Right lobe of liver (tissue), 6 donors: ENCODE results near the gene RPTOR. TPM values are rescaled to one million over a fixed set of nuclear protein-coding genes. Genes with fewer than 3 reads are reported as not detected.
"Not testable (repeated sequence)": the region's sequence is repeated elsewhere in the genome, so short reads cannot be mapped to it uniquely, and the experiment has no call there.

Source experiments
- ATAC-seq, 4 donors: fragments of 200-7000 bp; cut with Tn5 transposase; one replicate each; pipeline ENCODE4 v1.9.1; 2020; ENCODE audit warnings: mild to moderate bottlenecking in 4 of 4, moderate library complexity in 4 of 4
- DNase-seq, 3 donors: peaks; one replicate each; pipeline ENCODE4 v3.0.0-alpha.2; 2020
- H3K27ac ChIP-seq, 3 donors: fragments of 200-600 bp; one replicate each; pipeline ENCODE4 v1.8.0; 2022
- H3K27me3 ChIP-seq, 2 donors: fragments of 200-600 bp; one replicate each; pipeline ENCODE4 v1.8.0; 2022
- H3K36me3 ChIP-seq, 4 donors: fragments of 200-600 bp; sonication (generic) in 1 of 4; one replicate each; pipeline versions ENCODE4 v1.5.1 to v1.8.0; 2017 to 2022; ENCODE audit warnings: control low read depth in 1 of 4
- H3K4me1 ChIP-seq, 4 donors: fragments of 200-600 bp; sonication (generic) in 1 of 4; one replicate each; pipeline versions ENCODE4 v1.5.1 to v1.8.0; 2017 to 2022; ENCODE audit warnings: control low read depth in 1 of 4
- H3K4me3 ChIP-seq, 3 donors: fragments of 200-600 bp; one replicate each; pipeline ENCODE4 v1.8.0; 2022
- H3K9me3 ChIP-seq, 4 donors: fragments of 200-600 bp; sonication (generic) in 1 of 4; one replicate each; pipeline versions ENCODE4 v1.5.1 to v1.8.0; 2017 to 2022; ENCODE audit warnings: control low read depth in 1 of 4
- POLR2A ChIP-seq: fragments of 450-650 bp; IDR thresholded peaks from one replicate; pipeline ENCODE4 v1.6.1; 2017; ENCODE audit warnings: antibody characterized with exemption, mild to moderate bottlenecking
- WGBS: methylation state at CpG from one replicate; pipeline ENCODE4 v1.1.6; 2018; ENCODE audit warnings: low coverage, low lambda C conversion rate; ENCODE audit not compliant: insufficient coverage; ENCODE audit errors: missing lambda C conversion rate; 5-methylcytosine and 5-hydroxymethylcytosine counted together
- intact Hi-C, 2 donors: fragments of 100-400 bp; cut with DNase I; formaldehyde crosslinking; loops; one replicate each; pipeline versions ENCODE4 v1.11.2 to v1.14.1; 2022
- total RNA-seq, 6 experiments: library from RNA; depleted of rRNA in 2 of 6; stranded (reverse); fragments of >200 nt in 2 of 6; fragmentation: NEBNext Ultra II Directional in 3 of 6; extraction: Animal tissue kit (Norgen Biotek cat#: 25700) in 3 of 6; gene quantifications; one replicate each; pipeline versions ENCODE4 v1.1.0 to v1.2.4, GENCODE V29; 2016 to 2023
- TF ChIP-seq, protein P1 (sequence below), 4 donors: fragments of 200-600 bp in 3 of 4; fragments of 450-650 bp in 1 of 4; IDR thresholded peaks; one replicate each; pipeline versions ENCODE4 v1.5.1 to v1.8.0; 2016 to 2022; ENCODE audit warnings: antibody characterized with exemption in 4 of 4, mild to moderate bottlenecking in 2 of 4
- donor health status: DM: no; HTN: yes; CAD: no.
- donor health status: DM: no; HTN: no; CAD: no.
- donor health status: DM: no; HTN: no; CAD: no.
- donor health status: DM: no; HTN: yes; CAD: no.
- donor health status: DM: no; HTN: yes; CAD: no.

RPTOR gene
- total RNA-seq, 6 experiments from 2014 or later = 13.1 to 24.0 (median 15.5) TPM

DNA sequence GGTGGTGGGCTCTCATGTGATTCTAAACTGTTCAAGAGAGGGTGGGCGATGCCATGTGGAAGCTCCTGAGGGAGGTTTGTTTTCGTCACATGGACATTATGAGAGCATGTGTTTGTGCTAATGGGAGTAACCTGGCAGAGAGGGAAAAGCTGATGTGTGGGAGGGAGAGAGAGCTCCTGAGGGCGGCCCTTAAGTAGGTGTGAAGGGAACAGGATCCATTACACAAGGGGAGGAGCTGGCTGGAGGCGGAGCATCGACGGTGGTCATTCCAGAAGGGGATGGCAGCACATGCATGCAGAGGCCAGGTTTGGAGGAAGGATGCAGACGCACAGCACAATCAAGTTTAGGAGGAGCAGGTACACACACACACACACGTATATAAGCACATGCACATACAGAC is 197.5 kb downstream of the RPTOR start:
- intact Hi-C loops = no loop called here

DNA sequence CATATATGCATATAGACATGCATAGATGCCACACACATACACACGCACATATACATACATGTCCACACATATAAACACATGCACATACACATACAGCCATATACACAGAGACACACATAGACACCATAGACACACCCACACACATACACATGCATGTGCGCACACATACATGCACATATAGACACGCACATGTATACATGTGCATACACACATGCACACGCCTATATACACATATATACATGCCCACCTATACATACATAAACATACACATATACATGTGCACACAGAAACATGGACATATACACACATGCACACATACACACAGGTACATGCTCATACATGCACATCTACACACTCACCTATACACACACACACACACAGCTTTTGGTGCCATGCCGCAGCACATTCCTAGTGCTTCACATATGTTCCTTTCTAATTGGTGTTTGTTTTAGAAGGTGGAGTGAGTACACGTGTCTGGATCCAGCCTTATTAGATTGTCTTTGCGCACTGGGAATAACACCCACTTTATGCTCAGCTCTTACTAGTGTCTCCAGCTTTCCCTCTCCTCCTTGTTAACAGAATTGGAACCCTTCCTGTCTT is 198.0 kb downstream of the RPTOR start:
- no peak for DNase-seq
- TF ChIP-seq, protein P1, sequence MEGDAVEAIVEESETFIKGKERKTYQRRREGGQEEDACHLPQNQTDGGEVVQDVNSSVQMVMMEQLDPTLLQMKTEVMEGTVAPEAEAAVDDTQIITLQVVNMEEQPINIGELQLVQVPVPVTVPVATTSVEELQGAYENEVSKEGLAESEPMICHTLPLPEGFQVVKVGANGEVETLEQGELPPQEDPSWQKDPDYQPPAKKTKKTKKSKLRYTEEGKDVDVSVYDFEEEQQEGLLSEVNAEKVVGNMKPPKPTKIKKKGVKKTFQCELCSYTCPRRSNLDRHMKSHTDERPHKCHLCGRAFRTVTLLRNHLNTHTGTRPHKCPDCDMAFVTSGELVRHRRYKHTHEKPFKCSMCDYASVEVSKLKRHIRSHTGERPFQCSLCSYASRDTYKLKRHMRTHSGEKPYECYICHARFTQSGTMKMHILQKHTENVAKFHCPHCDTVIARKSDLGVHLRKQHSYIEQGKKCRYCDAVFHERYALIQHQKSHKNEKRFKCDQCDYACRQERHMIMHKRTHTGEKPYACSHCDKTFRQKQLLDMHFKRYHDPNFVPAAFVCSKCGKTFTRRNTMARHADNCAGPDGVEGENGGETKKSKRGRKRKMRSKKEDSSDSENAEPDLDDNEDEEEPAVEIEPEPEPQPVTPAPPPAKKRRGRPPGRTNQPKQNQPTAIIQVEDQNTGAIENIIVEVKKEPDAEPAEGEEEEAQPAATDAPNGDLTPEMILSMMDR (IDR thresholded peaks at IDR 0.05) = no peak
- no peak for TF ChIP-seq POLR2A
- Histone ChIP-seq H3K4me3 (no peak overlapping the region), H3K9me3 (no peaks in the 10 kb centered on the region), H3K27me3 (no peaks in the 10 kb centered on the region), H3K36me3 (no peaks in the 10 kb centered on the region), H3K27ac (no peak overlapping the region), H3K4me1 (no peaks in the 10 kb centered on the region)
- WGBS = 80% methylated on average over 6 of the region's 7 CpGs
- intact Hi-C loops = no loop called here
- ATAC-seq = no peak

More for the DNA sequence above, 197.5 kb downstream of the RPTOR start:
- H3K36me3 ChIP-seq = no peaks in the 10 kb centered on the region
- no peaks in the 10 kb centered on the region for H3K4me1 ChIP-seq
- H3K4me3 ChIP-seq = no peak overlapping the region
- WGBS = 87% methylated on average over 3 of the region's 8 CpGs
- H3K9me3 ChIP-seq = no peaks in the 10 kb centered on the region
- DNase-seq = no peak
- ATAC-seq = no peak
- TF ChIP-seq, protein P1 (IDR thresholded peaks at IDR 0.05) = no peak
- no peak for TF ChIP-seq POLR2A
- H3K27me3 ChIP-seq = no peaks in the 10 kb centered on the region
- H3K27ac ChIP-seq = no peak overlapping the region

DNA sequence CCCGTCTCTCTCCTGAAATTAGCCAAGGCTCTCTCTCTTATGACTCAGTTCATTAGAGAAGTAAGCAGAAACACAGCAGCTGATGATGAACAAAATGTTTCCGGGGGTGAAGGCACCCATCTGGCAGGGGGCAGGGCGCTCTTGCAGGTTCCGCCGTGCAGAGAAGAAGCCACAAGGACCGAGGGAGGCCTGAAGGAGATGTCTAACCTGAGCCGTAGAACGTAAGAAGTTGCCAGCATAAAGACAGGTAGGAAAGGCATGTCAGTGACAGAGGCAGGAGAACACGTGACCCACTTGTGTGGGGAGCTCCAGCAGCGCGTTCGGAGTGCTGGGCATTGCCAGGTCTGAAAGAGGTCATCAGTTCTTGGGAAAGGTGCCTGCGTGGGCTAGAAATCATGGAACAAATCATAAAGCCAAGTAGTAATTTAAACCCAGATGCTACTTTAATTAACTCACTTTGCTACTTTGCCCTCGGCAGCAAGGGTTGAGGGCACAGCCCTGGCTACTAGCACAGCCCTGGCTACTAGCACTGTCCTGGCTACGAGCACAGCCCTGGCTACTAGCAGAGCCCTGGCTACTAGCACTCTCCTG is 198.6 kb downstream of the RPTOR start:
- peak; percentile 34 to 90 (median 88) for ATAC-seq
- H3K27ac ChIP-seq = no peak overlapping the region

DNA sequence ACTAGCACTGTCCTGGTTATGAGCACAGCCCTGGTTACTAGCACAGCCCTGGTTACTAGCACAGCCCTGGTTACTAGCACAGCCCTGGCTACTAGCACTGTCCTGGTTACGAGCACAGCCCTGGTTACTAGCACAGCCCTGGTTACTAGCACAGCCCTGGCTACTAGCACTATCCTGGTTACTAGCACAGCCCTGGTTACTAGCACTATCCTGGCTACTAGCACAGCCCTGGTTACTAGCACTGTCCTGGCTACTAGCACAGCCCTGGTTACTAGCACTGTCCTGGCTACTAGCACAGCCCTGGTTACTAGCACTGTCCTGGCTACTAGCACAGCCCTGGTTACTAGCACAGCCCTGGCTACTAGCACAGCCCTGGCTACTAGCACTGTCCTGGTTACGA is 199.3 kb downstream of the RPTOR start:
- H3K27ac ChIP-seq, H3K4me1 ChIP-seq, ATAC-seq, H3K9me3 ChIP-seq, DNase-seq, H3K36me3 ChIP-seq, H3K4me3 ChIP-seq, intact Hi-C loops, H3K27me3 ChIP-seq: not testable (repeated sequence)
- no CpG with 5 or more reads among the region's 2 CpGs for WGBS

More for the DNA sequence above, 198.6 kb downstream of the RPTOR start:
- H3K27me3 ChIP-seq = no peaks in the 10 kb centered on the region
- H3K4me3 ChIP-seq = no peak overlapping the region
- no peaks in the 10 kb centered on the region for H3K4me1 ChIP-seq
- no peak for TF ChIP-seq POLR2A
- TF ChIP-seq, protein P1 (IDR thresholded peaks at IDR 0.05) = no peak
- DNase-seq = peak in 1 of 3 donors; percentile 52
- WGBS = 55% methylated on average over 6 of the region's 15 CpGs
- intact Hi-C loops = no loop called here
- H3K9me3 ChIP-seq = no peaks in the 10 kb centered on the region
- H3K36me3 ChIP-seq = no peaks in the 10 kb centered on the region

DNA sequence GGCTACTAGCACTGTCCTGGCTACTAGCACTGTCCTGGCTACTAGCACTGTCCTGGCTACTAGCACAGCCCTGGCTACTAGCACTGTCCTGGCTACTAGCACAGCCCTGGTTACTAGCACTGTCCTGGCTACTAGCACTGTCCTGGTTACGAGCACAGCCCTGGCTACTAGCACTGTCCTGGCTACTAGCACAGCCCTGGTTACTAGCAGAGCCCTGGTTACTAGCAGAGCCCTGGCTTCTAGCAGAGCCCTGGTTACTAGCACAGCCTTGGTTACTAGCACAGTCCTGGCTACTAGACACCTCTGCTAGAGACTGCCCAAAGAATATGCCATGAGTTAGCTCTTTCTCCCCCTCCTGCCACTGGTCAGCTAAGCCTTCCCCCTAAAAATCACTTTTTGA is 200.1 kb downstream of the RPTOR start:
- intact Hi-C loops, H3K9me3 ChIP-seq, H3K4me1 ChIP-seq, H3K36me3 ChIP-seq, H3K27ac ChIP-seq, H3K4me3 ChIP-seq, ATAC-seq, DNase-seq, H3K27me3 ChIP-seq: not testable (repeated sequence)
- no CpG with 5 or more reads among the region's 1 CpG for WGBS
